ENCODE measurements around the gene UQCC3.
"Not testable (repeated sequence)": the region's sequence is repeated elsewhere in the genome, so short reads cannot be mapped to it uniquely, and the experiment has no call there.

Gene UQCC3

GRCh38 chr11:62648967-62649364 is 22.5 kb upstream of the UQCC3 start:
- no peak overlapping the region for H3K4me3 ChIP-seq (ENCODE audit: low read depth in 1 of 2, low read length in 1 of 2)
- H3K9me3 ChIP-seq: no peaks in the 10 kb centered on the region
- TF ChIP-seq, protein P1, sequence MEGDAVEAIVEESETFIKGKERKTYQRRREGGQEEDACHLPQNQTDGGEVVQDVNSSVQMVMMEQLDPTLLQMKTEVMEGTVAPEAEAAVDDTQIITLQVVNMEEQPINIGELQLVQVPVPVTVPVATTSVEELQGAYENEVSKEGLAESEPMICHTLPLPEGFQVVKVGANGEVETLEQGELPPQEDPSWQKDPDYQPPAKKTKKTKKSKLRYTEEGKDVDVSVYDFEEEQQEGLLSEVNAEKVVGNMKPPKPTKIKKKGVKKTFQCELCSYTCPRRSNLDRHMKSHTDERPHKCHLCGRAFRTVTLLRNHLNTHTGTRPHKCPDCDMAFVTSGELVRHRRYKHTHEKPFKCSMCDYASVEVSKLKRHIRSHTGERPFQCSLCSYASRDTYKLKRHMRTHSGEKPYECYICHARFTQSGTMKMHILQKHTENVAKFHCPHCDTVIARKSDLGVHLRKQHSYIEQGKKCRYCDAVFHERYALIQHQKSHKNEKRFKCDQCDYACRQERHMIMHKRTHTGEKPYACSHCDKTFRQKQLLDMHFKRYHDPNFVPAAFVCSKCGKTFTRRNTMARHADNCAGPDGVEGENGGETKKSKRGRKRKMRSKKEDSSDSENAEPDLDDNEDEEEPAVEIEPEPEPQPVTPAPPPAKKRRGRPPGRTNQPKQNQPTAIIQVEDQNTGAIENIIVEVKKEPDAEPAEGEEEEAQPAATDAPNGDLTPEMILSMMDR (IDR thresholded peaks at IDR 0.05): no peak
- no peak overlapping the region for H3K27ac ChIP-seq
- H3K4me1 ChIP-seq (ENCODE audit: control insufficient read depth in 1 of 2, insufficient read depth in 1 of 2, low read depth in 1 of 2, low read length in 1 of 2): peaks cover 24 to 35% of the 10 kb centered on the region in 2 experiments
- H3K36me3 ChIP-seq: peaks cover 18% of the 10 kb centered on the region
- H3K27me3 ChIP-seq: no peaks in the 10 kb centered on the region

DNA sequence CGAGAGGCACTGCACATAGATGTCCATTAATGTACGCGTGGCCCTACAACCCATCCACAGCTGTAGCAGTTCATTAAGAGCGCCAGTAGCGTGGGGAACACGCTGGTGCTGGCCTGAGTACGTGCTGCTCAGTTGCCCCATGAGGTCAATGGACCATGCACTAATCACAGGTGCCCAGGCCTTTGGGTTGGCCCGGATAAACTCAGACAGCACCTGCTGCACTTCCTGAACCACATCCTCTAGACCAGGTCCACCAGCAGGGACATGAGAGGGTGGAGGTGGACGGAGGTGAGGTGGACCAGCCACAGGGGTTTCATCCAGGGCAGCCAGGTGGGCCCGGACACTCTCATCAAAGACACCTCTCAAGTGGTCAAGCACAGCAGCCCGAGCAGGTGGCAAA is 22.0 kb upstream of the UQCC3 start:
- Histone ChIP-seq H3K4me3 (ENCODE audit: low read depth in 1 of 2, low read length in 1 of 2) (no peak overlapping the region), H3K27me3 (no peaks in the 10 kb centered on the region), H3K36me3 (peaks cover 18% of the 10 kb centered on the region), H3K27ac (no peak overlapping the region), H3K9me3 (no peaks in the 10 kb centered on the region), H3K4me1 (ENCODE audit: control insufficient read depth in 1 of 2, insufficient read depth in 1 of 2, low read depth in 1 of 2, low read length in 1 of 2) (peaks cover 24 to 38% of the 10 kb centered on the region in 2 experiments)
- TF ChIP-seq, protein P1 (IDR thresholded peaks at IDR 0.05): no peak

DNA sequence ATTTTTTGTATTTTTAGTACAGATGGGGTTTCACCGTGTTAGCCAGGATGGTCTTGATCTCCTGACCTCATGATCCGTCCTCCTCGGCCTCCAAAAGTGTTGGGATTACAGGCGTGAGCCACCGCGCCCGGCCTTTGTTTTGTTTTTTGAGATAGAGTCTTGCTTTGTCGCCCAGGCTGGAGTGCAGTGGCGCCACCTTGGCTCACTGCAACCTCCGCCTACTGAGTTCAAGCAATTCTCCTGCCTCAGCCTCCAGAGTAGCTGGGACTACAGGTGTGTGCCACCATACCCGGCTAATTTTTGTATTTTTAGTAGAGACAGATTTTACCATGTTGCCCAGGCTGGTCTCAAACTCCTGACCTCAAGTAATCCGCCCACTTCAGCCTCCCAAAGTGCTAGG is 21.2 kb upstream of the UQCC3 start:
- not testable (repeated sequence) for H3K27me3 ChIP-seq; H3K27ac ChIP-seq; H3K4me3 ChIP-seq (ENCODE audit: low read depth in 1 of 2, low read length in 1 of 2); H3K9me3 ChIP-seq
- H3K36me3 ChIP-seq: peaks cover 18% of the 10 kb centered on the region
- peaks cover 24 to 37% of the 10 kb centered on the region in 2 experiments for H3K4me1 ChIP-seq (ENCODE audit: control insufficient read depth in 1 of 2, insufficient read depth in 1 of 2, low read depth in 1 of 2, low read length in 1 of 2)

GRCh38 chr11:62652161-62653006 is 19.1 kb upstream of the UQCC3 start:
- Histone ChIP-seq H3K36me3 (peaks cover 18% of the 10 kb centered on the region), H3K4me3 (ENCODE audit: low read depth in 1 of 2, low read length in 1 of 2) (peak overlapping the region; percentile 90 to 94), H3K27ac (peak overlapping the region; percentile 88), H3K4me1 (ENCODE audit: control insufficient read depth in 1 of 2, insufficient read depth in 1 of 2, low read depth in 1 of 2, low read length in 1 of 2) (peaks cover 9 to 22% of the 10 kb centered on the region in 2 experiments), H3K27me3 (no peaks in the 10 kb centered on the region), H3K9me3 (no peaks in the 10 kb centered on the region)
- TF ChIP-seq, protein P1 (IDR thresholded peaks at IDR 0.05): no peak

DNA sequence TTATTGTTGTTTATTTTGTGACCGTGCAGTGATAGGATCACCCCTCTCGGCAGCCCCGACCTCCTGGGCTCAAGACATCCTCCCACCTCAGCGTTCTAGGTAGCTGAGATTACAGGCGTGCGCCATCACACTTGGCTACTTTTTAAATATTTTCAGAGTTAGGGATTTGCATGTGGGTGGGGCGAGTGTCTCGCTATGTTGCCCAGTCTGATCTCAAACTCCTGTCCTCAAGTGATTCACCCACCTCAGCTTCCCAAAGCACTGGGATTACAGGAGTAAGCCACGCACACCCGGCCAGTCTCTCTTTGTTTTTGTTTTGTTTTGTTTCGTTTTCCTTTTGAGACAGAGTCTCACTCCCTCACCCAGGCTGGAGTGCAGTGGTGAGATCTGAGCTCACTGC is 17.2 kb upstream of the UQCC3 start:
- Histone ChIP-seq H3K27me3 (no peaks in the 10 kb centered on the region), H3K9me3 (no peaks in the 10 kb centered on the region), H3K4me1 (ENCODE audit: control insufficient read depth in 1 of 2, insufficient read depth in 1 of 2, low read depth in 1 of 2, low read length in 1 of 2) (peaks cover 9 to 22% of the 10 kb centered on the region in 2 experiments), H3K36me3 (peaks cover 6% of the 10 kb centered on the region), H3K27ac (no peak overlapping the region), H3K4me3 (ENCODE audit: low read depth in 1 of 2, low read length in 1 of 2) (peak overlapping the region in 1 of 2 experiments; percentile 94)
- TF ChIP-seq, protein P1 (IDR thresholded peaks at IDR 0.05): no peak

DNA sequence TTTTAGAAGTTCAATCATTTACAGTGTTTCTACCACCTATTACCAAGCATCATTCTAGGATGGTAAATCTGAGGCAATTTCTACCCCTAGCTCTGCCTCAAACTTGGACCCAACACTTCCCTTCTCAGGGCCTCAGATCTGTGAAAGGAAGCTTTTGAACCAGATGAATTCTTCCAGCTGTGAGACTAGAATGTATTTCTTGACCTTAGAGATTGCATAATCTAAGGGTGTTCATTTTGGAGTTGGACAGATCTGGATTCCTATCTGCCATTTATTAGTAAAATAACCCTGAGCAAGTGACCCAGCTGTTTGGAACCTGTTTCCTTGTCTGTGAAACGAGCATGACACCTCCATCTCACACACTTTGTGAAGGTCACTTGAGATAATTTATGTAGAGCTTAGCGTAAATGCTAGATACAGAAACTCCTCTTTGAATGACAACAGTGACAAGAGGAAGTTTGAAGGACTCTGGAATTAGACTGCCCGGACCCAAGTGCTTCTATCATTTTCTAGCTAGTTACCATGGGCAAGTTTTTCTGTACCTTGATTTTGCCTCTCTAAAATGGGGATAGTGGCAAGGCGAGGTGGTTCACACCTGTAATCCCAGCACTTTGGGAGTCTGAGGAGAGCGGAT is 14.6 kb upstream of the UQCC3 start:
- Histone ChIP-seq H3K4me1 (ENCODE audit: control insufficient read depth in 1 of 2, insufficient read depth in 1 of 2, low read depth in 1 of 2, low read length in 1 of 2) (peaks cover 9 to 19% of the 10 kb centered on the region in 2 experiments), H3K27me3 (no peaks in the 10 kb centered on the region), H3K36me3 (no peaks in the 10 kb centered on the region), H3K4me3 (ENCODE audit: low read depth in 1 of 2, low read length in 1 of 2) (no peak overlapping the region), H3K27ac (no peak overlapping the region), H3K9me3 (no peaks in the 10 kb centered on the region)
- TF ChIP-seq, protein P1 (IDR thresholded peaks at IDR 0.05): no peak

Measured in neutrophil (primary cell).